ENCODE measurements around the gene CCR8.
A peak's percentile ranks its signal among the peaks of the same experiment; 100 is the strongest.

The CCR8 gene, protein sequence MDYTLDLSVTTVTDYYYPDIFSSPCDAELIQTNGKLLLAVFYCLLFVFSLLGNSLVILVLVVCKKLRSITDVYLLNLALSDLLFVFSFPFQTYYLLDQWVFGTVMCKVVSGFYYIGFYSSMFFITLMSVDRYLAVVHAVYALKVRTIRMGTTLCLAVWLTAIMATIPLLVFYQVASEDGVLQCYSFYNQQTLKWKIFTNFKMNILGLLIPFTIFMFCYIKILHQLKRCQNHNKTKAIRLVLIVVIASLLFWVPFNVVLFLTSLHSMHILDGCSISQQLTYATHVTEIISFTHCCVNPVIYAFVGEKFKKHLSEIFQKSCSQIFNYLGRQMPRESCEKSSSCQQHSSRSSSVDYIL

DNA sequence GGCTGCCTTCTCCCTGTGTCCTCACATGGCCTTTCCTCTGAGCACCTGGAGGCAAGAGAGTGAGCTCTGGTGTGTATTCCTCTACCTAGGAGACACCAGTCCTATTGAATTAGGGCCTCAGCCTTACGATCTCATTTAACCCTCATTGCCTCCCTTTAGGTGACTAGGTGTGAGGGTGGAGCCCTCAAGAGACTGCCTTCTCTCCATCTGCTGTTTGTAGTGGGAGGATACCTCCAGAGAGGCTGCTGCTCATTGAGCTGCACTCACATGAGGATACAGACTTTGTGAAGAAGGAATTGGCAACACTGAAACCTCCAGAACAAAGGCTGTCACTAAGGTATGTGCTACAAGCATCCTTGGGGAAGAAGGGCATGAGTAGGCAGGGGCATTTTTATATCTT lies at the start of gene CCR8:
Gene CCR8 (plus strand): TSS at position 217 of the 400 bp plus-strand sequence. CDS start 2,623 bp downstream, outside the sequence.
- DNase-seq (ENCODE audit: low spot score), result no peak

DNA sequence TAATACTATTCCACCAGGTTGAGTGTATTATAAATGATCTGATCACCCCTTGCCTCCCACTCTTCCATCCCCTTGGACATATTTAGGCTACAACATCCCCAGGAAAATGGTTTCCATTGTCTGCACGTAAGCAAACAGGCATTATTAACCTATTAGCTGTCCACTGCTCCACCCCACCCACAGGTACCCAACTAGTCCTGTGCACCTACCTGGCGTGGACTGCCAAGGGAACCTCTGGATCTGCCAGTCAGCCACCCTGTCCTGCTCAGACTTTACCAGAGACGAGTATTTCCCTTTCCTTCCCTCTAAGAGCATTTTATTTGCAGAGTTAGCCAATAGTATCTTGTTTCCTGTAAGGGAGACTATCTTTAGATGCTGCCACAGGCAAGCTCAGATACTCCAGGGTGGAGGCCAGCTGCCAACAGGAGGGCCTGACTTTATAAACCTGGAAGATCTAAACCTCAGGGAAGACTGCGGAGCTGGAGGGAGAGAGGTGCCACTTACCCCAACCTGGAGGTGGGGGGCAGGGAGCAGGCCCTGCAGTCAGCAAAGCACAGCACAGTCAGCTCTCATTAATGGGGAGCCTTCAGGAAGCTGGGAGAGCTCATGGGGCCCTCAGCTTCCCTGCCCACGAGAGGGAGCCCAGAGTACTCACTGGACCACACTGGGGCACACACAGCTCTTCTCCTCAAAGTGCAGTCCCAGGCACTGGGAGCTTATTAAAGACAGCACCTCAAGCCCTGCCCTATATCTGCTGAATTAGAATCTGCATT lies 49.6 kb upstream of the CCR8 start, which contains the start of gene CX3CR1:
Gene CX3CR1 (minus strand): TSS at position 292 of the 773 bp plus-strand sequence. CDS start 13,527 bp downstream, outside the sequence.
- DNase-seq (ENCODE audit: low spot score), result no peak

DNA sequence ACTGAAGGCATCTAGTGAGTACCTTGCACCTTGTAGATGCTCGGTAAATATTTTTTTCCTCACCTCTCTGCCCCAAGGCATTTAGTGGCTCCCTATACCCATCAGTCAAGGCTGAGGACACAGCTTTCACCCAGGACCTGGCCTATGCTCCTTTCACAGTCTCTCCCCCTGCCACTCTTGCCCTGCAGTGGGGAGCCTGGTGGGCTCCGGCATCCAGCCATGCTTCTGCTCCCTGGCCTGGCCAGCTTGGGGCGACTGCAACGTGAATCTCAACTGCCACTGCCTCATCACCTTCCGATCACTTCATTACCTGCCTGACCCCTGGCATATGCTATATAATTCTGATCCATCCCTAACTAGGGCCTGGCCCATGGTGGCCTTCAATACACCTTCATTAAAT lies 48.9 kb upstream of the CCR8 start:
- no peak for DNase-seq (ENCODE audit: low spot score)

DNA sequence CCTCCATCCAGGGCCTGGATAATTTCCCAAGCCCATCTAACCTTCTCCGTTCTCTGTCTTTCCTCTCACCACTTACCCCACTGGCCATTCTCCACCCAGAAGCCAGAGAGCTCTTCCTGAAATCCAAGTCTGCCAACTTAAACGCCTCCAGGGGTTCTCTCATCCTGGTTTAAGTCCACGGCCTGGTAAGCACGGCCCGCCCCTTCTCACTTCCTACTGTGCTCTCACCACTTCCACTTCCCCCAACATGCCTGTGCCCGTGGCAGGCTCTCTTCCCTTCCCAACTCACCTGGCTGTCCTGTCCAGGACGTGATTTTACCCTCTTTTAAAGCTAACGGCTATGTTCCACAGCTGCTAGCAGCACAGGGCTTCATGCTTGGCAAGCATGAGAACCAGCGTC lies 48.0 kb upstream of the CCR8 start:
- no peak for DNase-seq (ENCODE audit: low spot score)

DNA sequence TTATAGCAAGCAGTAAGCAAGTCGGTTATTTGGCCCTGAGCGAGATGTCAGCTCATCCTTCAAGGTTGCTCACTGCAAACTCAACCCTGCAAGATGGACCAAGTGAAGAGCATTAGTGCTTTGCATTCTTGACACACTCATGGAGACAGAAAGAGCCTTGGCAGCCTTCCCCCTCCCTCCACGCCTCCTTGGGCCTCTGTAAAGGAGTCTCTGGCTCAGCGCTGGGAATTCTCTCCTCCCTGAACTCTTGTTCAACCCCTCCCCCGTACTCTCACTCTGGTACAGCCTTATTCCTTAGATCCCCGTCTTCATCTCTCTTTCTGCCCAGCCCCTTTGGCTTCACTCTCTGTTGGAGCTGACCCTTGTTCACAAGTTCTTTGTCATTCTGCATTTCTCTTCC lies 47.5 kb upstream of the CCR8 start:
- DNase-seq (ENCODE audit: low spot score), result no peak

DNA sequence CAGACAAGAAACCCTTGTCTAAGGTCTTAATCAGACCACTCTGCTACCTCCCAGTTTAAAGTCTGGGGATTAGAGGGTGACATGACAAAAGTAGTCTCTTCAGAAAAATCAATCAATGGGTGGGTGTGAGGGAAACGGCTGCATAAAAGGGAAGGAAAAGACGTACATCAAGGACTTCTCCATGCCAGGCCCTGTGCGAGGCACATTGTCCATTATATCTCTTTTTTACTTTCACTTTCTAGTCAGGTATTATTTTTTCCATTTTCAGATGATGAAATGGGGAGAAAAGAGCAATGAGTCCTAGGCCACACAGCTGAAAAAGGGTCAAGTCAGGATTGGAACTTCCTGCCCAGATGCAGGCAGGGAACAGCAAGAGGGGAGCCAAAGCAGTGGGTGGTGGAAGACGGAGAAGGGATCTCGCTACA lies 45.0 kb upstream of the CCR8 start:
- no peak for DNase-seq (ENCODE audit: low spot score)

DNA sequence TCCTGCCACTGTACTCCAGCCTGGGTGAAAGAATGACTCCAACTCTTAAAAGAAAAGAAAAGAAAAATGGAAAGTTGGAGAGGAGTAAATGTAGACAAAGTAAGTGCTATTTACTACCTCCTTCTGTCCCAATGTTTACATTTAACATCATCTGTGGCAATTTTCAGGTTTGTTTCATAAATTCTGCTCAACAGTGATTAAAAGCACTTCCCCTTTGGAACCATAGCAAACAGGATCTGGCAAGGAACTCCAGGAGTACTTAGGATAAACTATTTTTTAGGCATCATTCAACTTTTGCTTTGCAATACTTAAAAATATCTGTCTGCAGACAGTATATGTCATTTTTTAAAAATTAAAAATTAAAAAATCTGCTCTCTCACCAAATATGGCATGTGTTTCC lies 44.2 kb upstream of the CCR8 start:
- no peak for DNase-seq (ENCODE audit: low spot score)

DNA sequence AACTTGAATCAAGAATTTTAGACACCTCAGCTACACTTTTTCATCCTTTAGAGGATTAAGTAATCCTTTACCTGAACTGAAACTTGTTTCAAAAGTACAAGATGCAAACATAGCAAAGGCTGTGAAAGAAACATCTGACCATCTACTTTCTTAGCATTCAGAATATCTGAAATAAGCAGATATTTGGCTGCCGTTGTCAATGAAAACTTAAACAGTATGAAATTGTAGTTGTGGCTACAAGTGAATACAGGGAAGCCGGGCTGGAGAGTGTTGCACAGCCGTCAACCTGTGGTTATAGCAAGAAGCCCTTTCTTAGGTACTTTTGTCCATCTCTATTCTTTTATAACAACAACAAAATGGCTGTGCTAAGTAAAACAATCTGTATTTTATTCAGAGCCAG lies 42.7 kb upstream of the CCR8 start:
- DNase-seq (ENCODE audit: low spot score), result no peak

DNA sequence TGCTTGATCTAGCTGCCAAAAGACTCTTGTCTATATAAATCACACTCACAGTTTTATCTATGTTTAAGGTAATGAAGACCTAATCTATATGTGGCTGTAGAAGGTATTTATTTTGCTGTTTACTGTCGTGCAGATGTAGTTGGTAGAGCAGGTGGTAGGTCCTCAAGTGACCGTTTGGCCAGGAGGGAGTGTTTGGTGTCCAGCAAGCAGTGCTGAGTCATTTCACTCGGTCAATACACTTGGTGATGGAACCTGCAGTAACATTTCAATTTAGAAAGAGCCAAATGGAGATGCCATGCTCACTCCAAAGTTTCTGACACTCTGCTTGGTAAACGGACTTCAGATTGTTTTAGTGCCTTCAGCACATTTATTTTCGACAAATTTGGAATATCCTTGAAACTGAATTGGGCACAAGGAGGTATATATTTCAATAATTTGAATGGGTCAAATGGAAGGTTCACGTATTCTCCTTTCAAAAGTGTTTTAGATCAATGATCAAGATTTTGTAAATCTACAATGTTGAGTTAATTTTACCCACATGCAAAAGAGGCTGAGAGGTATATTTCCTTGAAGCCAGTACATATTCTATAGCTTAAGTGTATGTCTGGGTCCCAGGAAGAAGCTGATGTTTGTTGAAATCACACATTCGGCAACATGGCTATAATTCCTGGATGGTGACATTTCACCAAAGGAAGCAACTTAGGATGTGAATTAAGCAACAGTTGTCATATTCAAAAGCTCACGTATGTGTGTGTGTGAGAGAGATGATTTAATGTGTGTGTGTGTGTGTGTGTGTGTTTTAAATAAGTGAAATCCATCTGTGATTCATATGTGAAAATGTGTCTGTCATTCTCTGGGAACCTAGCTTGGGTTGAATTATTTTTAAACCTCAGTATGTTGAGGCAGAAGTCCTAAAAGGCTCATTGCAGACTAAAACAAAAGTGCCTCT lies 42.0 kb upstream of the CCR8 start:
- no peak for DNase-seq (ENCODE audit: low spot score)

DNA sequence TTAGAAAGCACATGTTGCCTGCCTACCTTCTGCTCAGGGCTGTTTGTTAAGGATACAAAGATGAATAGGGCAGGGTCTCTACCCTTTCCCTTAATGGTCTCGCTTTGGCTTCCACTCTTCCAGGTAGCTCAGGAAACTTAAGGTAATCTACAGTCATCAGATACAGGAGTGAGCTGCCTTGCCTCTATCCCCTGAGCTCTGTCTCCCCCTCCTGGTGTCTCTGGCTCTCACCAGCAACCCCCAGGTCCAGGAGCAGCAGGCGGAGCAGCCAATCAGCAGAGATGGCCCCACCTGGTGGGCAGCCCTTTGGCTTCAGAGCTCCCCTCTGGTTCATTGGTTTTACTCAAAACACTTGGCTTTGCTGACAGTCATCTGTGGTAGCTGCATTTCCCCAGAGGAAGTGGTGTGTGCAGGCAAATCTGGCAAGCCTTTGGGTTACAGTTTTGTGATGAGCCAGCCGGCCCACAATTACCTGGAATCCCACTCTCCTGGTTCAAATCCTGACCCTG lies 41.2 kb upstream of the CCR8 start:
- DNase-seq (ENCODE audit: low spot score), result peak; percentile 71

DNA sequence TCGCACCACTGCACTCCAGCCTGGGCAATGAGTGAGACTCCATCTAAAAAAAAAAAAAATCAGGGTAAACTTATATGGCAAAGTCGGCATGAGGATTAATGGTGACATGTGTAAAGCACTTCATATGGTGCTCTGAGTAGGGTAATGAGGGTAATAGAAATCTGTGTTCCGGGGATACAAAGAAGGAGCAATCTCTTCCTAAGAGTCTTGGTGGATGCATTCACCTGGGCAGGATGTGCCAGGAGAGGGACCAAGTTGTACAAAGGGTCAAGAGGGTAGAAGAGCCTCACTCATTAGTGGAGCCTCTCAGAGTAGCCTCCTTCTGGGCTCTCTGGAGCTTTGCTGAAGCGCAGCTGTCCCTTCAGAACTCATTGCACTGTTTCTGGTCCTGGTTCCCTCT lies 40.4 kb upstream of the CCR8 start:
- DNase-seq (ENCODE audit: low spot score), result no peak

DNA sequence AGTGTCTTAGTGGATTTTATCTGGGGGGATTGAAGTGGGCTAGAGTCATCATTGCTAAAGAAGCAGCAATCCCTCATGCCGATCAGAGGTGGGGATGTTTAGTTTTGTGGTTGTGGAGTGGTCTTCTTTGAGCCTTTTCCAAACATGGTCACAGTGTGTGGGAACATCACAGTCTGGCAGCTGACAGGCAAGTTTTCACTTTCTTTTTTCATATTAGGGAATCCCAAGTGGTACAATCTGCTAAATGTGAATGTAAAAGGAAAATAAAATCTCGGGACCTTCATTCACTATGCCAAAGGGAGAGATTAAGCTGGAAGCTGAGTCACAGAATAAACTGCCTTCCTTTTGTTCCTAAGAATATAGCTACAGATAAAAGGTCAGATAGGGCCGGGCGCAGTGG lies 39.3 kb upstream of the CCR8 start:
- DNase-seq (ENCODE audit: low spot score), result no peak

DNA sequence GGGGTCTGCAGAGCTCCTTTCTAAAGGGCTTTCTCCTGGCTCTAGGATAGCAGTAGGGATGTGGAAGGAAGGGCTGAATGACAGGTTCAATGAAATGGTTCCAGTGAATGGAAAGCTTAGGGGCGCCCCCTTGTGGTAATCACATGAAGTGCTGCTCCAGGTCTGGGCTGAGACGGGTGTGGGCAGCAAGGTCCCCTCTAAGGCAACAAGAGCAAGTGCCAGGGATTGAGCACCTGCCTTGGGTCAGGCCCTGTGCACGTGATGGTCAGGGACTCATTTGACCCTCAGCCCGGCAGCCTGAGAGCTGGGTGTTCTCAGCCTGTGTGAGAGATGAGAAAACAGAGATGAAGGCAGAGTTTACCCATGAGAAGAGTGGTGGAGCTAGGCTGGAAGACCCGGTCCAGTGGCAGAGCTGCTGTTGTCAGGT lies 37.6 kb upstream of the CCR8 start:
- DNase-seq (ENCODE audit: low spot score), result peak; percentile 60

DNA sequence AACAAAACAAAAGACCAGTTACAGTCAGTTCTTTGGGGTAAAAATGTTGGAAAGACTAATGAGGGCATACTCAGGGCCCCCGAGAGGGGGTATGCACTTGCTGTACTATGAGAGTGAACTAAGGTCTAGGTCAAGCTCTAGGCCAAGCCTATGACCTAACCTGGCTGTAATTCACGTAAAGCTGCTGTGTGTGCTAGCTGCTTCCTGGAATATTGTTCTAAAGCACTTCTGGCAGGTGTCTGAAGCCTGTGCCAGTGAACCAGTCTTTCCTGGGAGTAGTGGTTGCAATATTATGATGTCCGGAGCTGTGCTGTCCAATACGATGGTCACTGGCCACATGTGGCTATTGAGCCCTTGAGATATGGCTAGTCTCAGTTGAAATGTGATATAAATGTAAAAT lies 36.5 kb upstream of the CCR8 start:
- DNase-seq (ENCODE audit: low spot score), result no peak

DNA sequence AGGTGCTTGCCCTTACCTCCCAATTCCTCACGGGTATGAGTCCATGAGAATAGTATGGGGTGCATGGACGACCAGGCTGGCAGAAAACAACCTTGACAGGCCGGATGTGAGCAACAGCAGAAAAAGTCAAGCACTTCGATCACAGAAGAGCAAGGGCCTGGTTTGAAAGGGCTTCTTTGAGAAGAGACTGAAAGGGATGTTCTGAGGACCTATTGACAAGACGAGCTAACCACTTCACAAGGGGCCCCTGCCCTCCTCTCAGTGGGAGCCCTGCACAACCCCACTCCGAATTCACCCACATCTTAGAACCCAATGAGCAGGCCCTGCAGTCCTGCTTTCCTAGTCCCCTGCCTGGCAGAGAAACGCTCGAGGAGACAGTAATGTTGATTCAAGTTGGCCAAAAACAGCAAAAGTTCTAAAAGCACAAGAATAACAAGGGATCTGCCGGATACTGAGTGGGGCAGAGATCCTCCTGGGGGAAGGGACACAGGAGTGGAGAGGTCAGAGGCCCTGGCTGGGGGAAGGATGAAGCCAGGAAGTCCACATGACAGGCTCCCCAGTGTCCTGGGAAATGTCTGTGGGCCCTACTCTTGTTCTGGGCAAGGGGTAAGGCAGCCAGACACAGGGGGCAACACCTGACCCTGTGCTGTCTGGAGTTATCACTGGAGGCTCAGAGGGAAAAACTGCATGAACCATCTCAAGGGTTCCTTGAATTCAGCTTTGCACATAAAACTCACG lies 34.9 kb upstream of the CCR8 start:
- no peak for DNase-seq (ENCODE audit: low spot score)

DNA sequence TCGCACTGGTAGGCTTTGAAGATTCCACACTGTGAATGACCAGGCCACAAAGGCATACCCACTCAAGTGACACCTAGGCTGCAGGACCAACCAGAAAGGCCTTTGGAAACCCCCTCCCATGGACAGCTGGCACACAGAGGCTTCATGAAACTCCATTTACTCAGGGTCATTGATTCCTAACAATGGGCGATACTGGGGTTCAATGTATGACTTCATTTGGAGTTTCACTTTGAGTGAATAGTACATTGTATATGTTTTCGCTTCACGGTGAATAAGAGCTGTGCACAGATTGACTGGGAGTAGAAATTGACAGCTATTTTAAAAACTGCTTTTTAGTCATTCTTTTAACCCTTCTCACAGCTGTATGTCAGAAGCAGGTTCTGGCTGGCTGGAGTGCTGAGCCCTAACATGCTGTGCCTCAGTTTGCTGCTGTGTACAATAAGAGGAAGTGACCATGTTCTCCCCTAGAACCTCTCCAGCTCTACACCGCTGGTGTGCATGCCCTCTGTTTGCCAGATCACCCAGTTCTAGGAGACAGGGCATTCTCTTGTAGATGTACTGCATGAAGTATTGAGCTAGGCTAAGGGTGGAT lies 34.2 kb upstream of the CCR8 start:
- no peak for DNase-seq (ENCODE audit: low spot score)

DNA sequence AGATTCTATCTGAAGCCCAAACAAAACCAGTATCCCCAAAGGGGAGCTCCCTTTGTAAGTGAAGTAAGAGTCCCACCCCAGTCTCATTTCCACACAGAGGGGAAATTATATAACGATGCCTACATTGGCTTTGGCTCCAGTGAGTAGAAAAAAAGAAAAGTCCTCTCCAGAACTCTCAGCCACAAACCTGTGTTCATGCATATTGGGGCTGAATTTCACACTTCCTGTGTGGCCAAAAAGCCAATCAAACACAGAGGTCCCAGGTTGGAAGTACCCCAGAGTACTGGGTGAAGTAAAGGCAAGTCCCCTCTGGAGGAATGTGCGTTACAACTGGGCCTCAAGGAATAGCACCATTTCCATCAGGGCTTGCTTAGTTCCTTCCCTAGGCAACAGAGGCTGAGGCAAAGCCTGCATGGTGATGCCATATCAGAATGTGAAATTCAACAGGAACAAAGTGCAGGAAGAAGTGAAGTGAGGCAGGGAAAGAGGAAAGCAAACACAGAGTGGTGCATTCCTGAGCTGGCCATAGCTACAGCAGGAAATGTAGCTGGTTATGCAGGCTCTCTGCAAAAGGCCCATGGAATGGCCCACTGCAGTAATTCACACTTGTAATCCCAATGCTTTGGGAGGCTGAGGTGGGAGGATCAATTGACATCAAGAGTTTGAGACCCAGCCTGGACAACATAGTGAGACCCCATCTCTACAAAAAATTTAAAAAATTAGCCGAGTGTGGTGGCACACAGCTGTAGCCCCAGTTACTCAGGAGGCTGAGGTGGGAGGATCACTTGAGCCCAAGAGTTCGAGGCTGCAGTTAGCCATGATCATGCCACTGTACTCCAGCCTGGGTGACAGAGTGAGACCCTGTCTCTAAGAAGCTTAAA lies 33.1 kb upstream of the CCR8 start:
- DNase-seq (ENCODE audit: low spot score), result no peak

DNA sequence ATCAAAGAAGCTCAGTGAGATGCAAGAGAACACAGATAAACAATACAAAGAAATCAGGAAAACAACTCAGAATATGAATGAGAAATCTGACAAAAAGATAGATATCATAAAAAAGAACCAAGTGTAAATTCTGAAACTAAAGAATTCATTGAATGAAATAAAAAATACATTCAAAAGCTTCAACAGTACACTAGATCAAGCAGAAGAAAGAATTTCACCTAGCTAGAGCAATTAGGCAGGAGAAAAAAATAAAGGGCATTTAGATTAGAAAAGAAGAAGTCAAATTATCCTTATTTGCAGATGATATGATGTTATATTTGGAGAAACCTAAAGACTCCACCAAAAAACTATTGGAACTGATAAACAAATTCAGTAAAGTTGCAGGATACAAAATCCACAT lies 30.2 kb upstream of the CCR8 start:
- no peak for DNase-seq (ENCODE audit: low spot score)

DNA sequence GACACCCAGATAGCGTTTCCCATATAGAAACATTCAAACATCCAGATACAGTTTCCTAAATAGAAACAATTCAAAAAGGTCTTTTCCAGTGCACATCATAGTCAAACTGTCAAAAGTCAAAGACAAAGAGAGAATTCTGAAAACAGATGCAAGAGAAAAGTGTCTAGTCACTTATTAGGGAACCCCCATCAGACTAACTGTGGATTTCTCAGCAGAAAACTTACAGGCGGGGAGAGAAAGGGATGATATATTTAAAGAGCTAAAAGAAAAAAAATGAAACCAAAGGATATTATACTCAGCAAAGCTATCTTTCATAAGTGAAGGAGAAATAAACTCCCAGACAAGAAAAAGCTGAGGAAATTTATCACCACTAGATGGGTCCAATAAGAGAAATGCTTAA lies 27.3 kb upstream of the CCR8 start:
- DNase-seq (ENCODE audit: low spot score), result no peak

DNA sequence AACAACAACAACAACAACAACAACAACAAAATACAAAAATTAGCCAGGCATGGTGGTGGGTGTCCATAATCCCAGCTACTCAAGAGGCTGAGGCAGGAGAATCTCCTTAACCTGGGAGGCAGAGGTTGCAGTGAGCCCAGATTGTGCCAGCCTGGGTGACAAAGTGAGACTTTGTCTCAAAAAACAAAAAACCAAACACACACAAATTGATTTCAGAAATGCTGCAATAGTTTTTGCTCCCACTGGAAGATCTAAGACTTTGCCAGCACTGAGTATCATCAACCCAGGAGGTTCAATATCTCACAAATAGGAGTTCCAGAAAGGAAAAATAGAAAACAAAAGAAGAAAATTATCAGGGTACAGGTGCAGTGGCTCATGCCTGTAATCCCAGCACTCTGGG lies 16.2 kb upstream of the CCR8 start:
- DNase-seq (ENCODE audit: low spot score), result no peak
